Neuron (in vitro differentiated cells): Measurements from ENCODE around the gene MMADHC.
A peak's percentile ranks its signal among the peaks of the same experiment; 100 is the strongest.
"Not testable (repeated sequence)": the region's sequence is repeated elsewhere in the genome, so short reads cannot be mapped to it uniquely, and the experiment has no call there.

Experiments
- H2AFZ ChIP-seq: one replicate; pipeline ENCODE4 v1.6.1; 2013; ENCODE audit warnings: low read depth, mild to moderate bottlenecking, inconsistent platforms, low read length, moderate library complexity
- H3K27me3 ChIP-seq: one replicate; pipeline ENCODE4 v1.6.1; 2013; ENCODE audit warnings: low read length; ENCODE audit not compliant: insufficient read depth
- H3K36me3 ChIP-seq: one replicate; pipeline ENCODE4 v1.6.1; 2013; ENCODE audit warnings: low read length; ENCODE audit not compliant: insufficient read depth
- H3K4me1 ChIP-seq: one replicate; pipeline ENCODE4 v1.6.1; 2013; ENCODE audit warnings: low read length; ENCODE audit not compliant: insufficient read depth
- H3K4me3 ChIP-seq: 2 replicates; pipeline ENCODE4 v1.5.1; 2013; ENCODE audit warnings: mild to moderate bottlenecking, low read length, moderate library complexity
- H3K9me3 ChIP-seq: one replicate; pipeline ENCODE4 v1.6.1; 2013; ENCODE audit warnings: low read length

The MMADHC gene

GRCh38 chr2:149585166-149585885 is 2.2 kb downstream of the MMADHC start:
- H2AFZ ChIP-seq, result no peak overlapping the region
- no peaks in the 10 kb centered on the region for H3K27me3 ChIP-seq
- peaks cover 31% of the 10 kb centered on the region for H3K36me3 ChIP-seq
- peaks cover 14% of the 10 kb centered on the region for H3K4me1 ChIP-seq
- H3K4me3 ChIP-seq, result peak overlapping the region; percentile 86
- no peaks in the 10 kb centered on the region for H3K9me3 ChIP-seq

GRCh38 chr2:149579972-149580882 is 7.3 kb downstream of the MMADHC start:
- Histone ChIP-seq H2AFZ (no peak overlapping the region), H3K4me3 (no peak overlapping the region), H3K36me3 (peaks cover 78% of the 10 kb centered on the region), H3K9me3 (no peaks in the 10 kb centered on the region), H3K27me3 (no peaks in the 10 kb centered on the region), H3K4me1 (peaks cover 3% of the 10 kb centered on the region)

GRCh38 chr2:149577269-149577668 is 10.3 kb downstream of the MMADHC start:
- Histone ChIP-seq H3K4me1 (no peaks in the 10 kb centered on the region), H3K36me3 (peaks cover 87% of the 10 kb centered on the region), H3K4me3 (no peak overlapping the region), H3K9me3 (no peaks in the 10 kb centered on the region), H2AFZ (no peak overlapping the region), H3K27me3 (no peaks in the 10 kb centered on the region)

- no peak overlapping the region for H3K4me3 ChIP-seq
- H3K4me1 ChIP-seq, result no peaks in the 10 kb centered on the region
- peaks cover 80% of the 10 kb centered on the region for H3K36me3 ChIP-seq
- H2AFZ ChIP-seq, result no peak overlapping the region
- H3K9me3 ChIP-seq, result no peaks in the 10 kb centered on the region
- H3K27me3 ChIP-seq, result no peaks in the 10 kb centered on the region
These were observed 11.8 kb downstream of the MMADHC start for GRCh38 chr2:149575752-149576151.

GRCh38 chr2:149575277-149575676 is 12.3 kb downstream of the MMADHC start:
- Histone ChIP-seq H3K36me3 (peaks cover 80% of the 10 kb centered on the region), H3K4me1 (no peaks in the 10 kb centered on the region), H3K4me3 (no peak overlapping the region), H3K9me3 (no peaks in the 10 kb centered on the region), H2AFZ (no peak overlapping the region), H3K27me3 (no peaks in the 10 kb centered on the region)

- Histone ChIP-seq H3K4me3 (no peak overlapping the region), H3K36me3 (peaks cover 81% of the 10 kb centered on the region), H3K27me3 (no peaks in the 10 kb centered on the region), H3K4me1 (no peaks in the 10 kb centered on the region), H3K9me3 (no peaks in the 10 kb centered on the region), H2AFZ (no peak overlapping the region)
These were observed 13.8 kb downstream of the MMADHC start for GRCh38 chr2:149573760-149574159.

GRCh38 chr2:149572102-149572953 is 15.2 kb downstream of the MMADHC start:
- Histone ChIP-seq H3K4me1 (no peaks in the 10 kb centered on the region), H3K9me3 (no peaks in the 10 kb centered on the region), H3K27me3 (no peaks in the 10 kb centered on the region), H2AFZ (no peak overlapping the region), H3K36me3 (peaks cover 82% of the 10 kb centered on the region), H3K4me3 (no peak overlapping the region)

- Histone ChIP-seq H3K27me3 (no peaks in the 10 kb centered on the region), H3K36me3 (peaks cover 55% of the 10 kb centered on the region)
These were observed 19.4 kb downstream of the MMADHC start for GRCh38 chr2:149568138-149568537.

GRCh38 chr2:149566652-149567051 is 20.9 kb downstream of the MMADHC start:
- no peak overlapping the region for H3K4me3 ChIP-seq
- no peaks in the 10 kb centered on the region for H3K27me3 ChIP-seq
- no peak overlapping the region for H2AFZ ChIP-seq
- H3K36me3 ChIP-seq, result peaks cover 42% of the 10 kb centered on the region
- no peaks in the 10 kb centered on the region for H3K4me1 ChIP-seq
- no peaks in the 10 kb centered on the region for H3K9me3 ChIP-seq

More at GRCh38 chr2:149568138-149568537, 19.4 kb downstream of the MMADHC start:
- H3K9me3 ChIP-seq, result no peaks in the 10 kb centered on the region
- no peak overlapping the region for H3K4me3 ChIP-seq
- H3K4me1 ChIP-seq, result no peaks in the 10 kb centered on the region
- no peak overlapping the region for H2AFZ ChIP-seq

GRCh38 chr2:149565625-149566024 is 21.9 kb downstream of the MMADHC start:
- not testable (repeated sequence) for H3K27me3 ChIP-seq, H3K9me3 ChIP-seq, H3K4me1 ChIP-seq, H3K4me3 ChIP-seq, H2AFZ ChIP-seq
- peaks cover 38% of the 10 kb centered on the region for H3K36me3 ChIP-seq

- Histone ChIP-seq H3K4me1 (no peaks in the 10 kb centered on the region), H3K4me3 (no peak overlapping the region), H2AFZ (no peak overlapping the region), H3K27me3 (no peaks in the 10 kb centered on the region), H3K9me3 (no peaks in the 10 kb centered on the region), H3K36me3 (peaks cover 32% of the 10 kb centered on the region)
These were observed 22.6 kb downstream of the MMADHC start for GRCh38 chr2:149564983-149565382.

GRCh38 chr2:149564097-149564496 is 23.5 kb downstream of the MMADHC start:
- Histone ChIP-seq H3K4me3 (no peak overlapping the region), H3K9me3 (no peaks in the 10 kb centered on the region), H3K27me3 (no peaks in the 10 kb centered on the region), H3K4me1 (no peaks in the 10 kb centered on the region), H3K36me3 (peaks cover 24% of the 10 kb centered on the region), H2AFZ (no peak overlapping the region)

GRCh38 chr2:149562324-149562723 is 25.3 kb downstream of the MMADHC start:
- no peaks in the 10 kb centered on the region for H3K4me1 ChIP-seq
- H3K4me3 ChIP-seq, result no peak overlapping the region
- H3K9me3 ChIP-seq, result no peaks in the 10 kb centered on the region
- H3K27me3 ChIP-seq, result no peaks in the 10 kb centered on the region
- no peak overlapping the region for H2AFZ ChIP-seq
- H3K36me3 ChIP-seq, result peaks cover 7% of the 10 kb centered on the region
